Measurements from ENCODE around the gene ID3.
A peak's percentile ranks its signal among the peaks of the same experiment; 100 is the strongest.

Gene ID3

GRCh38 chr1:23559136-23559984 lies at the start of gene ID3:
ID3 (minus strand) TSS chr1:23559501; CDS start chr1:23559426, 75 bp downstream.
- peak within 1 kb of the TSS; percentile 95 for H3K27ac ChIP-seq
- TF ChIP-seq CTCF (conservative IDR thresholded peaks at IDR 0.05) = no peak

GRCh38 chr1:23607944-23608343 lies 48.6 kb upstream of the ID3 start:
- TF ChIP-seq CTCF (conservative IDR thresholded peaks at IDR 0.05) = no peak
- no peak overlapping the region for H3K27ac ChIP-seq

GRCh38 chr1:23601968-23602876 lies 42.9 kb upstream of the ID3 start:
- H3K27ac ChIP-seq = no peak overlapping the region
- no peak for TF ChIP-seq CTCF (conservative IDR thresholded peaks at IDR 0.05)

GRCh38 chr1:23601135-23601967 lies 42.0 kb upstream of the ID3 start:
- no peak overlapping the region for H3K27ac ChIP-seq
- TF ChIP-seq CTCF (conservative IDR thresholded peaks at IDR 0.05) = no peak

- no peak for TF ChIP-seq CTCF (conservative IDR thresholded peaks at IDR 0.05)
- no peak overlapping the region for H3K27ac ChIP-seq
Observed at GRCh38 chr1:23600283-23600682, 41.0 kb upstream of the ID3 start.

- no peak for TF ChIP-seq CTCF (conservative IDR thresholded peaks at IDR 0.05)
- H3K27ac ChIP-seq = no peak overlapping the region
Observed at GRCh38 chr1:23599125-23599524, 39.8 kb upstream of the ID3 start.

Measured in VCaP (cell line).